Stimulated activated naive B cell treated with anti-CD40 and anti-IgM and Interleukin-4, amounts not matched to agents 10 μg/mL and 1 μg/mL and 100 μg/mL, for 72 hours (primary cell): ENCODE results near the gene MB.

Experiments used
- ATAC-seq, 2 donors: fragments of 150-1000 bp; cut with Tn5 transposase; replicated peaks; 2 replicates each; pipeline ENCODE4 v1.10.0; 2021; ENCODE audit warnings: moderate library complexity in 1 of 2
- DNase-seq: peaks from one replicate; pipeline ENCODE4 v3.0.0; 2021
- H3K27ac Mint-ChIP-seq: one replicate; pipeline ENCODE4 v1.8.0; 2022; ENCODE audit warnings: mild to moderate bottlenecking, mixed read lengths
- H3K27me3 Mint-ChIP-seq, 2 donors: one replicate each; pipeline ENCODE4 v1.8.0; 2022; ENCODE audit warnings: mixed read lengths in 2 of 2
- H3K36me3 Mint-ChIP-seq, 2 donors: one replicate each; pipeline ENCODE4 v1.8.0; 2022; ENCODE audit warnings: mixed read lengths in 2 of 2, mild to moderate bottlenecking in 1 of 2
- H3K4me1 Mint-ChIP-seq, 2 donors: one replicate each; pipeline ENCODE4 v1.8.0; 2022; ENCODE audit warnings: mixed read lengths in 2 of 2, mild to moderate bottlenecking in 1 of 2
- H3K4me3 Mint-ChIP-seq, 2 donors: one replicate each; pipeline ENCODE4 v1.8.0; 2022; ENCODE audit warnings: mild to moderate bottlenecking in 2 of 2, mixed read lengths in 2 of 2, moderate library complexity in 1 of 2
- H3K9me3 Mint-ChIP-seq, 2 donors: one replicate each; pipeline ENCODE4 v1.8.0; 2022; ENCODE audit warnings: mixed read lengths in 2 of 2, mild to moderate bottlenecking in 1 of 2

The MB gene

DNA sequence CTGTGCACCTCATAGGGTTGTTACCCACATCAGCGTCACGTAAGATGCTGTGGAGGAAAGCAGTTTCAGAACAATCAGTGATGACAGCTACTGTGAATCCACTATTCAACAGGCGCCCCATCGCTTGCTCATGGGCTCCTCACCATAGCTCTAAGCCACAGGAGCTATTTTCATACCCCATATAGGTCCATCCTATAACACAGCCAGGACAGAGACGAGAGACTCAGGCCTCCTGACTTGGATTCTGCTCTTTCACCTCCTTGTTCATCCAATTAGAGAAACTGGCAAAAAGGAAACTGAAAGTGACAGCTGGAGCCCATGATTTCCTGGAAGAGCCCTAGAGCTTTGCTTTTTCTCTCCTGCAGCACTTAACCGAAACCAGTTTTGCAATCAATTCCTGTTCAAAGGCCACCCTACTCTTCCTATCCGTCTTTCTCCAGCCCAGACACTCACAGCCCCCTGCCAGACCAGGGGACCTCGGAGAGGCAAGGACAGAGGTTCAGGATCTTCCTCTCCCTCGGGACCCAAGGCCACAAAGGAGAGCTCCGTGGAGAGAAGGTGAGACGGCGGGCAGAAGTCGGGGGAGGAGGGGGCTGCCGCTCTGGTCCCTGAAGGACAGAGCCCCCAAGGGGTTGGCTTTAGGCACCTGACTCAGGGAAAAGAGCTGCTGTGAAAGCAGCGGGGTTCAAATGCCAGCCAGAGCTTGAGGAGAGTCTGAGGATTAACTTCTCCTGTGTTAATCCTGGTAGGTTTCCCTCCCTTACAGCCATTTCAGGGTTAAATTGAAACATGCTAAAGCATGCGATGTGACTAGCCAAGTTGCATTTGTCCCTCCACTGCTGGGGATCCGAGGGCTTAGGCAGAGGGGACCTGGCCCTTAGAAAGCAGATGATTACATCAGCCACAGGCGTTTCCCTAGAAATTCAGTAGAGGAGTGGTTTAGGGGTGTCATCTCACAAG, 31.2 kb upstream of the MB start, which contains the start of gene APOL6:
Gene APOL6, plus strand, starts transcription at position 381 of the 960 bp plus-strand sequence. CDS start 7,980 bp downstream, outside the sequence.
- DNase-seq, result no peak
- peaks cover 19 to 29% of the 10 kb centered on the region in 2 donors for H3K4me1 Mint-ChIP-seq
- peak within 1 kb of the TSS; percentile 98 for H3K27ac Mint-ChIP-seq
- no peaks in the 10 kb centered on the region for H3K27me3 Mint-ChIP-seq
- H3K9me3 Mint-ChIP-seq, result no peaks in the 10 kb centered on the region
- H3K36me3 Mint-ChIP-seq, result no peaks in the 10 kb centered on the region
- ATAC-seq, result peak; percentile 83
- H3K4me3 Mint-ChIP-seq, result peak within 1 kb of the TSS; percentile 96 to 98

DNA sequence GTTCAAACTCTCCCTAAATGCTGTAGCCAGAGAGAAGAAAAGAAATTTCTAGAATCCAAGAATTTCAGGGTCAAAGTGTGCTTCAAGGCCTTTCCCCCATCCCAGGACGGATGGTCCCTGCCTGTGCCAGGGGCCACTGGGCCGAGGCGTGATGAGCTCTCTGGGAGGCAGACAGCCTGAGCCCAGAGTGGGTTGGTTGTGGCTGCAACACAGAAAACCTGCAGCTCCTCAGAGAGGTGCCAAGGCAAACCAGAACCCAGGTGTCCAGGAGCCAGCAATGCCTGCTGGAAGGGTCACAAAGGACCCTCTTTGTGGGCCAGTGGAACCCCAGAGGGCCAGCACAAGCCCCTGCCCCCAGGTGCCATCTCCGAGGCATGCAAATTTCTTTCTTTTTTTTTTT, 28.5 kb upstream of the MB start:
- Mint-ChIP-seq H3K27ac (no peak overlapping the region), H3K27me3 (no peaks in the 10 kb centered on the region), H3K4me3 (no peak overlapping the region), H3K36me3 (no peaks in the 10 kb centered on the region), H3K9me3 (no peaks in the 10 kb centered on the region), H3K4me1 (peaks cover 19 to 34% of the 10 kb centered on the region in 2 donors)
- ATAC-seq (no peak), DNase-seq (no peak)

DNA sequence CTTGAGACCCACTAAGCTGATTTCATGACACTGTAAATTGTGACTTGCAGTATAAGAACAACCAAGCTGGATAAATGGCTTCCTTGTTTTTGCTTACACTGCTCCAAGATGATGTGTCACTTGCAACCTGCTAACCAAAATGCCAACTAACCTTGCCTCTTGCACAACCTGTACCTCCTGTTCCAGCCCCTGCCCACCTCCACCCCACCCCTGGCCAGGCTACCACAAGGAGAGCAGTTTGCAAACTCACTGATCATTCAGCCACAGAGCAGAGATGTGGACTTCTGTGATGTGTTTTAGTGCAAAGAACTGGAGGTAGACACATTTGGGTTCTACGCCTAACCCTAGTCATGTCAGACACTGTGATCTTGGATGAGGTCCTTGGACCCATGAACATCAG, 26.9 kb upstream of the MB start:
- H3K27ac Mint-ChIP-seq, result no peak overlapping the region
- no peaks in the 10 kb centered on the region for H3K9me3 Mint-ChIP-seq
- ATAC-seq (no peak), DNase-seq (no peak)
- peaks cover 0 to under 1% of the 10 kb centered on the region in 2 donors for H3K27me3 Mint-ChIP-seq
- H3K36me3 Mint-ChIP-seq, result no peaks in the 10 kb centered on the region
- H3K4me1 Mint-ChIP-seq, result peaks cover 10 to 23% of the 10 kb centered on the region in 2 donors
- no peak overlapping the region for H3K4me3 Mint-ChIP-seq

DNA sequence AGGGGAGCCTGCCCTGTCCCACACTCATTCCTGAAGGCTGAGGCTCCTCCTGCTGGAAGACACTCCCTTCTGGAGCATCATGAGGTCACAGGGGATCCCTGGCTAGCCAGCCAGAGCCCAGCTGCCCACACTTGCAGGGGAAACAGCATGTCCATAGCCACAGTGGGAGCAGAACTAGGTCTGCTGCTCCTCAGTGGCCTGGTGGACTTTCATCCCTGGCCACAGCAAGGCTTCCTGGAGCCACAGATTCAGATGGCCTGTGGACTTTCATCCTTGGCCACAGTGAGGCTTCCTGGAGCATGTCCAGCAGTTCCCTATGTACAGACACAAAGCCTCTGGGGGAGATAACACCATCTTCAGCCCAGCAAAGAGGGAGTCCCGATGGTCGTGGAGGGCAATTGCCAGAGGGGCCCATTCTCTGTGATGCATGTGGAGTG, 25.2 kb upstream of the MB start:
- Mint-ChIP-seq H3K27me3 (peaks cover 10 to 18% of the 10 kb centered on the region in 2 donors), H3K36me3 (no peaks in the 10 kb centered on the region), H3K4me3 (no peak overlapping the region), H3K27ac (no peak overlapping the region), H3K9me3 (no peaks in the 10 kb centered on the region), H3K4me1 (peaks cover 4 to 10% of the 10 kb centered on the region in 2 donors)
- DNase-seq (no peak), ATAC-seq (no peak)

DNA sequence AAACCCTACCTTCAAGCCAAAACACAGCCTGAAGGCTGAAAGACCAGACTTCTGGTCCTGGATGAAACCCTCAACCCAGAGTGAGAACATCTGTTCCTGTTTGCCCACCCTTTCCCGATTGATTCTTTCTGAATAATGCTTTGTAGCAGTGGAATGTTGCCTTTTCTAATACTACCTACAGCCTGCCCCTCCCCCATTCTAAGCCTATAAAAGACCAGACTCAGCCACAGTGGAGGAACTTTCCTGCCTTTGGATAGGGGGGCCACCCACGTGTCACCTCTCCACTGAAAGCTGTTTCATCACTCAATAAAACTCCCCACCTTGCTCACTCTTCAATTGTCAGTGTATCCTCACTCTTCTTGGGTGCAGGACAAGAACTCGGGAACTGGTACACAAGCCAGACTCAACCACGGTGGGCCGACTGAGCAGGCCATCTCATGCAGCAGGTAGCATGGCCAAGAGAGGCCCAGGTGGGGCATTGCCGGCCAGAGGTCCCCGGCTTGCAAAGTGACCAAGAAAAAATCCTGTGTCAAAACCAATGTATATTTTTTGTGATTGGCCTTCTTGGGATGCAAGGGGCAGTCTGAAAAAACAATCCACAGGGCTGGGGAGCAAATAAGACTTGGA, 24.5 kb upstream of the MB start:
- ATAC-seq (no peak), DNase-seq (no peak)
- Mint-ChIP-seq H3K27me3 (peaks cover 15 to 25% of the 10 kb centered on the region in 2 donors), H3K4me1 (peaks cover 0 to 4% of the 10 kb centered on the region in 2 donors), H3K27ac (no peak overlapping the region), H3K9me3 (no peaks in the 10 kb centered on the region), H3K4me3 (no peak overlapping the region), H3K36me3 (no peaks in the 10 kb centered on the region)

DNA sequence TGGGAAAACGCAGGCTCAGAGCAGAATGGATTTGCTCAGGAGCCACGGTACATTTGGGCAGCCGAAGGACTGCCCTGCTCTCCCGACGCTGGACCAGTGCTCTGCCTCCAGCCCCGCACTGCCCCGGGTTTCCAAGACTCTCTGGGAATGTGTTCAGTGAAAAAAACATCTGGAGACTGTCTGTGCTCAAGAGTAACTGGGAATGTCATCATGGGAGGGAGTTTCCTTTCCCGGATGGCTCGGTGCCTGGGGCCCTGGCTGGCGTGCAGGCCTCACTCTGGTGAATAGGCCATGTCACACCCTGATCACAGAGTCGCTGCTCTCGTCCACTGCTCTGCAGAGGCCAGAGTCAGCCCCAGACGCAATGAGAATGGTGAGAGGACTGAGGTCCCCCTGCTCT, 21.3 kb upstream of the MB start:
- H3K36me3 Mint-ChIP-seq, result no peaks in the 10 kb centered on the region
- peaks cover 23 to 37% of the 10 kb centered on the region in 2 donors for H3K27me3 Mint-ChIP-seq
- no peak overlapping the region for H3K4me3 Mint-ChIP-seq
- ATAC-seq (no peak), DNase-seq (no peak)
- no peaks in the 10 kb centered on the region for H3K9me3 Mint-ChIP-seq
- peaks cover 0 to 4% of the 10 kb centered on the region in 2 donors for H3K4me1 Mint-ChIP-seq
- no peak overlapping the region for H3K27ac Mint-ChIP-seq

DNA sequence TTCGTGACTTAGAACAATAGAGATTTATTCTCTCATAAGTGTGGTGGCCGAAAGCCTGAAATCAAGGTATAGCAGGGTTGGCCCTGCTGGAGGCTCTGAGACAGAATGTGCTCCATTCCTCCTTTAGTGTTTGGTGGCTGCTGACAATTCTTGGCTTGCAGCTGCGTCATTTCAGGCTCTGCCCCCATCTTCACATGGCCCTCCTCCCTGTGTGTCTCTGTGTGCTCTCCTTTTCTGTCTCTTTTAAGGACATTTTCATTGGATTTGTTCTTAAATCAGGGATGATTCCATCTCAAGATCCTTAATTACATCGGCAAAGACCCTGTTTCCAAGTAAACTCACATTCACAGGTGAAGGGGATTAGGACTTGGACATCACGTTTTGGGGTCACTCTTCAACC, 20.9 kb upstream of the MB start:
- Mint-ChIP-seq H3K4me3 (no peak overlapping the region), H3K4me1 (peaks cover 0 to 4% of the 10 kb centered on the region in 2 donors), H3K36me3 (no peaks in the 10 kb centered on the region), H3K9me3 (no peaks in the 10 kb centered on the region), H3K27ac (no peak overlapping the region), H3K27me3 (peaks cover 27 to 37% of the 10 kb centered on the region in 2 donors)
- ATAC-seq, result no peak
- DNase-seq, result no peak

DNA sequence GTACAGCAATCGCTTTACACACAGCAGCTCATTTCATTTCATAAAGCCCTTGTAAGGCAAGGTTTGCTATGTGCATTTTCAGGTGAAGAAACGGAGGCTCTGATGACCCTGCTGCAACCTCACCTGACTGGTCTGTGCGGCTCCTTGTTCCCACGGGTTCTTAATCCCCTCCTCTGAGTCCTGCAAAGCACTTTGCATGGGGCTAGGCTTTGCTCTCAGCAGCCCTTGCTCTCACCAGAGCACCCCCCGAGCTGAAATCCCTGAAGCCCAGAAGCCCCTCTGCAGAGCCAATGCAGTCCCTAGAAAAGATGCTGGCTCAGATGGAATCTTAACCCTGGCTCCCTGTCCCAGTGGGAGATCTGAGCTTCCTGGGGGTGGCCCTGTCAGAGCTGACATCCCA, 20.1 kb upstream of the MB start:
- H3K27ac Mint-ChIP-seq, result no peak overlapping the region

DNA sequence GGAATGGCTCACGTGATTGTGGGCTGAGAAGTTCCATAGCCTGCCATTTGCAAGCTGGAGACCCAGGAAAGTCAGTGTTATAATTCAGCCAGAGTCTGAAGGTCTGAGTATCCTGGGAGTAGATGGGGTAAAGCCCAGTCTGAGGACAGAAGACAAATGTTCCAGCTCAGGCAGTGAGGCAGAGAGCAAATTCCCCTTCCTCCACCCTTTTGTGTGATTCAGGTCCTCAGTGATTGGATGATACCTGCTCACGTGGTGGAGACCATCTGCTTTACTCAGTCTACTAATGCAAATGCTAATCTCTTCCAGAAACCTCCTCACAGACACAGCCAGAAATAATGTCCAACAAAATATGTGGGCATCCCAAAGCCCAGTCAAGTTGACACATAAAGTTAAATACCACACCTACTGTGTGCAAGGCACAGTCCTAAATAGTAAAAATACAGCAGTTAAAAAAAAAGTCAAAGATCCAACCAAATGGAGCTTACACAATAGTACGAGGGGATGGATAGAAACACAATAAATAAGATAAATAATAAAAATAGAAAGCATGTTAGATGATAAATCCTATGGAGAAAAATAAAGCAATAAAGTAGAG, 17.9 kb upstream of the MB start:
- Mint-ChIP-seq H3K27ac (no peak overlapping the region), H3K4me1 (peaks cover 0 to under 1% of the 10 kb centered on the region in 2 donors), H3K27me3 (peaks cover 30 to 44% of the 10 kb centered on the region in 2 donors), H3K9me3 (no peaks in the 10 kb centered on the region), H3K4me3 (no peak overlapping the region), H3K36me3 (no peaks in the 10 kb centered on the region)
- ATAC-seq (no peak), DNase-seq (no peak)

More for the DNA sequence above, 20.1 kb upstream of the MB start:
- Mint-ChIP-seq H3K36me3 (no peaks in the 10 kb centered on the region), H3K27me3 (peaks cover 30 to 37% of the 10 kb centered on the region in 2 donors), H3K4me3 (no peak overlapping the region), H3K4me1 (peaks cover 0 to 2% of the 10 kb centered on the region in 2 donors), H3K9me3 (no peaks in the 10 kb centered on the region)
- ATAC-seq, result no peak
- DNase-seq, result no peak

DNA sequence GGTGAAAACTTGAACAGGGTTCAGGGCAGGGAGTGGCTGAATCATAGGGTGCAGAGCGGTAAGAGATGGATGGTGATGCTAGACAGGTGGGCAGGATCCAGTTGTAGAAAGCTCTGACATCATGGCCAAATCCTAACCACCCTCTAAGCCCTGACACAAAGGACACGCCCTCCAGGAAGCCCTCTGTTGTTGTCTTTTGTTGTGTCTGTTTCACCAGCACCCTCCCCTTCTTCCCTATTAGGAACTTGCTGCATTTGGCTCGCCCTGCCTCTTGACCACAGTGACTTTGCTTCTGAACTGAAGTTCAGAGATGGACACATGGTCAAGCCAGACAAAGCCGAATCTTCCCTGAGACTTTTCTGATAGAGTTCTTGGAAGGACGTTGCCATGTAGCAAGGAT, 16.9 kb upstream of the MB start:
- no peak overlapping the region for H3K27ac Mint-ChIP-seq
- peaks cover 0 to 2% of the 10 kb centered on the region in 2 donors for H3K36me3 Mint-ChIP-seq
- DNase-seq (no peak), ATAC-seq (no peak)
- no peak overlapping the region for H3K4me3 Mint-ChIP-seq
- no peaks in the 10 kb centered on the region for H3K9me3 Mint-ChIP-seq
- peaks cover 7 to 10% of the 10 kb centered on the region in 2 donors for H3K4me1 Mint-ChIP-seq
- H3K27me3 Mint-ChIP-seq, result peaks cover 30 to 45% of the 10 kb centered on the region in 2 donors

DNA sequence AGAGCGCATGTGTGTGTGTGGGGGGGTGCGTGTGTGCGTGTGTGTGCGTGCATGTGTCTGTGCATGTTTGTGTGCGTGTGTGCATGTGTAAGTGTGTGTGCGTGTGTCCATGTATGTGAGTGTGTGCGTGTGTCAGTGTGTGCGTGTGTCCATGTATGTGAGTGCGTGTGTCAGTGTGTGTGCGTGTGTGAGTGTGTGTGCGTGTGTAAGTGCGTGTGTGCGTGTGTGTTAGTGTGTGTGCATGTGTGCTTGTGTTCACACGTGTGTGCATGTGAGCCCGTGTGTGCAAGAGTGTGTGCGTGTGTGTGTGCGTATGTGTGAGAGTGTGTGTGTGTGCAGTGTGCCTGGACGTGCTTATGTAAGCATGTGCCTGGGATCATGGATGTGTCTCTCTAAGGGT, 16.4 kb upstream of the MB start:
- Mint-ChIP-seq H3K27me3 (peaks cover 27 to 45% of the 10 kb centered on the region in 2 donors), H3K27ac (no peak overlapping the region), H3K4me1 (peaks cover 7 to 10% of the 10 kb centered on the region in 2 donors), H3K4me3 (no peak overlapping the region), H3K36me3 (peaks cover 0 to 2% of the 10 kb centered on the region in 2 donors), H3K9me3 (peaks cover 0 to under 1% of the 10 kb centered on the region in 2 donors)
- no peak for ATAC-seq
- DNase-seq, result no peak

DNA sequence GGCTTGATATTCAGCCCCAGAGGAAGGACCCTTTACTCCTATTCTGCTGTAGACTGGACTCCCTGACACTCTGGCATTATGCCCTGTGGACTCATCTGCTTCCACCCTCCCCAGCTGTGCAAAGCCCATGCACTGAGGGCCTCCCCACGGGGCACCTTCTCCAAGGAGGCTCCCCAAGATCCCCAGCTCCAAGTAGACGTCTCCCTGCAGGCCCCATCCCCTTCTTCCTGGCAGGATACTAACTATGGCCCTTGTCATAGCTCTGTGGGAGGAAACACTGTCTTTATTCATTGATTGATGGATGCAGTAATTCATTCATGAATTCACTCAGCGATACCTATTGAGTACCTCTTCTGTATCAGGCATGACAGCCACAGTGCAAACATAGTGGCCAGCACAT, 15.8 kb upstream of the MB start:
- Mint-ChIP-seq H3K4me3 (no peak overlapping the region), H3K27ac (no peak overlapping the region)
- no peak for ATAC-seq

DNA sequence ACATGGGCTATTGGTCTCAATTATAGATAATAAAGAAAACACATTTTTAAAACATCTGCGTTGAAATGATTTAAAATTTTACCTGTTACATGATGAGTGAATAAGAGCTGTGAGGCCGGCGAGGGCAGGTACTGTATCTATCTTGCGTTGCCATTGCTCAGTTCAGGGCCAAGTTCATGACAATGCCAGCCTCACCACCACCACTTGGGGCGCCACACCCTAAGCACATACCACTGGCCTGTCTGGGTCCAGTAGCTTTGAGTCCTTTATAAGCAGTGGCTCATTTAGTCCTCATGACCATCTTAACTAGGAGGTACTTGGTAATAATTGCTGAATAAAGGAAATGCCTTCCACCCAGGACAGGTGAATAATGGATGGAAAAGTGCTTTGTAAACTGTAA, 14.5 kb upstream of the MB start:
- H3K27me3 Mint-ChIP-seq, result peaks cover 31 to 42% of the 10 kb centered on the region in 2 donors
- H3K4me3 Mint-ChIP-seq, result no peak overlapping the region
- peak; percentile 53 to 57 for ATAC-seq
- no peak overlapping the region for H3K27ac Mint-ChIP-seq
- peaks cover 0 to 2% of the 10 kb centered on the region in 2 donors for H3K9me3 Mint-ChIP-seq
- no peak for DNase-seq
- peaks cover 0 to 2% of the 10 kb centered on the region in 2 donors for H3K36me3 Mint-ChIP-seq
- H3K4me1 Mint-ChIP-seq, result peaks cover 17 to 24% of the 10 kb centered on the region in 2 donors

More for the DNA sequence above, 15.8 kb upstream of the MB start:
- Mint-ChIP-seq H3K36me3 (peaks cover 0 to 2% of the 10 kb centered on the region in 2 donors), H3K4me1 (peaks cover 7 to 11% of the 10 kb centered on the region in 2 donors), H3K9me3 (peaks cover 0 to 2% of the 10 kb centered on the region in 2 donors), H3K27me3 (peaks cover 28 to 42% of the 10 kb centered on the region in 2 donors)
- DNase-seq, result no peak

DNA sequence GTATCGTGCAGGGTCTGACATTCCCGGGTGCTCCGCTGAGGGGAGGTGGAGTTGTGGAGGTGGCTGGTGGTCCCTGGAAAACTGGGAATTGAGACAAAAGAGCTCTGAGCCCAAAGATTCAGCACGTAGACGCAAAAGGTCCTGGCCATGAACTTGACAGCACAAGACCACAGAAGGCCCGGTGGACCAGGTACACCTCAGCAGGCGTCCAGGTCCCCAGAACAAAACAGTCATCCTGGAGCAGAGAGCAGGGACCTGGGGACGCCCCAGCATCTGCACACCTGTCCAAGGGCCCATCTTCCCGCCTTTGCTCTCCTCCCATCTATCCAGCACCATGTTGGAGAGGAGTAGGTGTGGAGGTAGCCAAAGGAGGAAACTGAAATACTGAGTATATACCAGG, 13.8 kb upstream of the MB start:
- Mint-ChIP-seq H3K9me3 (peaks cover 0 to 2% of the 10 kb centered on the region in 2 donors), H3K36me3 (peaks cover 0 to 2% of the 10 kb centered on the region in 2 donors), H3K27me3 (peaks cover 38 to 47% of the 10 kb centered on the region in 2 donors), H3K27ac (no peak overlapping the region), H3K4me1 (peaks cover 19 to 27% of the 10 kb centered on the region in 2 donors), H3K4me3 (no peak overlapping the region)
- ATAC-seq, result no peak
- DNase-seq, result no peak
